DOHH2 (cell line): ENCODE results near the gene GART.
A peak's percentile ranks its signal among the peaks of the same experiment; 100 is the strongest.

Experiments
- H3F3A ChIP-seq: fragments of 200-600 bp; sonication (generic), shearing (Covaris generic); 2 replicates; pipeline ENCODE4 v1.6.0; 2016; ENCODE audit warnings: antibody characterized with exemption, mild to moderate bottlenecking; ENCODE audit not compliant: control insufficient read depth, insufficient read depth
- H3K27ac ChIP-seq: fragments of 200-600 bp; sonication (generic); 2 replicates; pipeline ENCODE4 v1.5.1; 2014; ENCODE audit warnings: low read depth, mild to moderate bottlenecking, low read length, moderate library complexity
- H3K27me3 ChIP-seq: fragments of 200-600 bp; sonication (generic); 2 replicates; pipeline ENCODE4 v1.6.1; 2014; ENCODE audit warnings: mild to moderate bottlenecking, low read length, mixed read lengths; ENCODE audit not compliant: control insufficient read depth
- H3K36me3 ChIP-seq: fragments of 200-600 bp; sonication (generic); 2 replicates; pipeline ENCODE4 v1.6.1; 2014; ENCODE audit warnings: mild to moderate bottlenecking, low read length, moderate library complexity, mixed read lengths; ENCODE audit not compliant: control insufficient read depth
- H3K4me1 ChIP-seq: fragments of 200-600 bp; sonication (generic); 2 replicates; pipeline ENCODE4 v1.6.1; 2014; ENCODE audit warnings: mild to moderate bottlenecking, low read length, mixed read lengths; ENCODE audit not compliant: control insufficient read depth
- H3K4me2 ChIP-seq: fragments of 200-600 bp; sonication (generic); 2 replicates; pipeline ENCODE4 v1.6.0; 2014; ENCODE audit warnings: mild to moderate bottlenecking, low read length, moderate library complexity
- H3K4me3 ChIP-seq: fragments of 200-600 bp; sonication (generic); 2 replicates; pipeline ENCODE4 v1.5.1; 2014; ENCODE audit warnings: mild to moderate bottlenecking, low read length, mixed read lengths
- H3K79me2 ChIP-seq: fragments of 200-600 bp; sonication (generic); 2 replicates; pipeline ENCODE4 v1.6.1; 2014; ENCODE audit warnings: mild to moderate bottlenecking, low read length, mixed read lengths; ENCODE audit not compliant: control insufficient read depth
- H3K9me2 ChIP-seq: fragments of 200-600 bp; sonication (generic); replicated peaks from 2 replicates; pipeline ENCODE4 v1.6.1; 2014; ENCODE audit warnings: mild to moderate bottlenecking, low read length, mixed read lengths; ENCODE audit not compliant: control insufficient read depth
- H3K9me3 ChIP-seq: fragments of 200-600 bp; sonication (generic); 2 replicates; pipeline ENCODE4 v1.6.1; 2014; ENCODE audit warnings: antibody characterized with exemption, low read length, mixed read lengths; ENCODE audit not compliant: control insufficient read depth, insufficient read depth
- H4K20me1 ChIP-seq: fragments of 200-600 bp; sonication (generic); 2 replicates; pipeline ENCODE4 v1.6.0; 2014; ENCODE audit warnings: low read depth, mild to moderate bottlenecking, antibody characterized with exemption, low read length, moderate library complexity; ENCODE audit not compliant: control insufficient read depth, insufficient read depth
- EZH2phosphoT487 ChIP-seq: fragments of 200-600 bp; sonication (generic); IDR thresholded peaks from 2 replicates; pipeline ENCODE4 v1.6.1; 2017; ENCODE audit warnings: borderline replicate concordance, mild to moderate bottlenecking, antibody characterized with exemption, low read length, moderate library complexity, mixed read lengths
- TF ChIP-seq, protein P1 (sequence below): fragments of 200-600 bp; sonication (generic); IDR thresholded peaks from one replicate; pipeline ENCODE4 v1.5.1; 2014; ENCODE audit warnings: antibody characterized with exemption, mild to moderate bottlenecking, low read depth, low read length; ENCODE audit not compliant: poor library complexity, severe bottlenecking

GART gene

DNA sequence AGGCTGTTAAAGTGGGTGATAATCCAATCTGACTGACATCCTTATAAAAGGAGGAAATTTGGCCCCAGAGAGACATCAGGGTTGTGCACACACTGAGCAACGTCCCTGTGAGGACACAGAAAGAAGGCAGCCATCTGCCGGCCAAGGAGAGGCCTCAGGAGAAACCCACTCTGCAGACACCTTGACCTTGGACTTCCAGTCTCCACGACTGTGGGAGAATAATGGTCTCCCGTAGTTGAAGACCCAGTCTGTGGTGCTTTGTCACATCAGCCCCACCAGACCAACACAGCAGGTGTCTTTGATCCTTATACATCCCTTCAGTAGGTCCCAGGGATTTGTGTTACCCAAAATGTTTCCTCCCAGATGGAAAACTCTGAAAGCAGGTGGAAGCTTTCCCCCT is 46.2 kb downstream of the GART start:
- H3K4me3 ChIP-seq = no peak overlapping the region
- H3K9me2 ChIP-seq = no peaks in the 10 kb centered on the region
- H3K79me2 ChIP-seq = no peaks in the 10 kb centered on the region
- 0 out of 2 replicates have a peak, but pooled peaks cover 4% of the 10 kb centered on the region for H3F3A ChIP-seq
- no peaks in the 10 kb centered on the region for H3K9me3 ChIP-seq
- H3K27ac ChIP-seq = no peak overlapping the region
- no peaks in the 10 kb centered on the region for H3K36me3 ChIP-seq
- TF ChIP-seq EZH2phosphoT487 = no peak
- TF ChIP-seq, protein P1, sequence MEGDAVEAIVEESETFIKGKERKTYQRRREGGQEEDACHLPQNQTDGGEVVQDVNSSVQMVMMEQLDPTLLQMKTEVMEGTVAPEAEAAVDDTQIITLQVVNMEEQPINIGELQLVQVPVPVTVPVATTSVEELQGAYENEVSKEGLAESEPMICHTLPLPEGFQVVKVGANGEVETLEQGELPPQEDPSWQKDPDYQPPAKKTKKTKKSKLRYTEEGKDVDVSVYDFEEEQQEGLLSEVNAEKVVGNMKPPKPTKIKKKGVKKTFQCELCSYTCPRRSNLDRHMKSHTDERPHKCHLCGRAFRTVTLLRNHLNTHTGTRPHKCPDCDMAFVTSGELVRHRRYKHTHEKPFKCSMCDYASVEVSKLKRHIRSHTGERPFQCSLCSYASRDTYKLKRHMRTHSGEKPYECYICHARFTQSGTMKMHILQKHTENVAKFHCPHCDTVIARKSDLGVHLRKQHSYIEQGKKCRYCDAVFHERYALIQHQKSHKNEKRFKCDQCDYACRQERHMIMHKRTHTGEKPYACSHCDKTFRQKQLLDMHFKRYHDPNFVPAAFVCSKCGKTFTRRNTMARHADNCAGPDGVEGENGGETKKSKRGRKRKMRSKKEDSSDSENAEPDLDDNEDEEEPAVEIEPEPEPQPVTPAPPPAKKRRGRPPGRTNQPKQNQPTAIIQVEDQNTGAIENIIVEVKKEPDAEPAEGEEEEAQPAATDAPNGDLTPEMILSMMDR = no peak
- H3K27me3 ChIP-seq = no peaks in the 10 kb centered on the region
- H3K4me1 ChIP-seq = peaks cover 10% of the 10 kb centered on the region
- H3K4me2 ChIP-seq = no peak overlapping the region
- no peaks in the 10 kb centered on the region for H4K20me1 ChIP-seq

DNA sequence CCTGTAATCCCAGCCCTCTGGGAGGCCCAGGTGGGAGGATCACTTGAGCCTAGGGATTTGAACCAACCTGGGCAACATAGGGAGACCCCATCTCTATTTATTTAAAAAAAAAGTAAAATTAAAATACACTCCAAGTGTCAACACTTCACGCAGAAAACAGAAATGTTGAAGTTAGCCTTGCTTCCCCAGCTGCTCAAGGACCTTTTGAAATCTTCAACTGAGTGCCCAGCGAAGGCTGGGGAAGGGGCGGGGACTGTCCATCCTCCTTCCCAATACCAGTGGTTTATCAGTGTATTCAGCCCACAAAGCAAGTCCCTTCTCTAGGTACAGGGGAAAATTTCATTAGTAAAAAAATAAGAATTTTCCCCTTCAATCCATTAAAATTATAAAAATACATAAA is 48.2 kb downstream of the GART start:
- H3K36me3 ChIP-seq = no peaks in the 10 kb centered on the region

DNA sequence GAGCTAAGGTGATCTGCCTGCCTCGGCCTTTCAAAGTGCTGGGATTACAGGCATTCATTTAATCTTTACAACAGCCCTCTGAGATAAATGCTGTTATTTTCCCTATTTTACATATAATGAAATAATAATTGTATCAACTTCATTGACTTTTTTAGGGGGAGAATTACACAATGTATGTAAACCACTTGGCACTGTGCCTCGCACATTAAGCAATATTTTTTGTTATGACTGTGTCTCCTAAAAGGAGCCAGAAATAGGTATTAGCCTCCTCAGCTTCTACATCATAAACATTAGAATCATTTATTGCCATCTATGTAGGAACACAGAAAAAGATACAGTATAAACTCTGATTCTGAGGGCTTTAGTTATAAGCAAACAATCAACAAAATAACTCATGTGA is 49.3 kb downstream of the GART start:
- Histone ChIP-seq H3K9me2 (no peaks in the 10 kb centered on the region), H3K79me2 (no peaks in the 10 kb centered on the region), H3K4me2 (peak overlapping the region; percentile 87), H4K20me1 (no peaks in the 10 kb centered on the region), H3K9me3 (no peaks in the 10 kb centered on the region), H3K27me3 (0 out of 2 replicates have a peak, but pooled peaks cover 5% of the 10 kb centered on the region), H3K27ac (no peak overlapping the region), H3K4me1 (peaks cover 11% of the 10 kb centered on the region), H3K4me3 (no peak overlapping the region), H3K36me3 (no peaks in the 10 kb centered on the region), H3F3A (no peaks in the 10 kb centered on the region)
- TF ChIP-seq EZH2phosphoT487 = no peak
- TF ChIP-seq, protein P1 = no peak

More for the DNA sequence above, 48.2 kb downstream of the GART start:
- Histone ChIP-seq H3K4me2 (no peak overlapping the region), H3K4me1 (peaks cover 11% of the 10 kb centered on the region), H3K27me3 (0 out of 2 replicates have a peak, but pooled peaks cover 5% of the 10 kb centered on the region), H3K9me2 (no peaks in the 10 kb centered on the region), H3K4me3 (no peak overlapping the region), H4K20me1 (no peaks in the 10 kb centered on the region), H3K27ac (no peak overlapping the region), H3K79me2 (no peaks in the 10 kb centered on the region), H3F3A (no peaks in the 10 kb centered on the region), H3K9me3 (no peaks in the 10 kb centered on the region)
- TF ChIP-seq, protein P1 = no peak
- no peak for TF ChIP-seq EZH2phosphoT487
